Stomach (tissue), 4 donors: ENCODE data around the gene PCDHGA10.

Experiments
- EP300 ChIP-seq: sonication (generic); formaldehyde crosslinking; IDR thresholded peaks from one replicate; pipeline ENCODE4 v1.6.1; 2017; ENCODE audit warnings: antibody characterized with exemption
- POLR2A ChIP-seq, 4 donors: fragments of 450-650 bp; IDR thresholded peaks; one replicate each; pipeline ENCODE4 v1.6.1; 2016; ENCODE audit warnings: antibody characterized with exemption in 4 of 4, control low read depth in 2 of 4, mild to moderate bottlenecking in 1 of 4, moderate library complexity in 1 of 4
- TF ChIP-seq, protein P1 (sequence below), 7 experiments: fragments of 450-650 bp in 4 of 7; fragments of 200-600 bp in 3 of 7; sonication (generic) in 3 of 7; IDR thresholded peaks; one replicate each; pipeline ENCODE4 v1.5.1; 2016 to 2019; ENCODE audit warnings: antibody characterized with exemption in 7 of 7, control low read depth in 2 of 7, mild to moderate bottlenecking in 1 of 7

DNA sequence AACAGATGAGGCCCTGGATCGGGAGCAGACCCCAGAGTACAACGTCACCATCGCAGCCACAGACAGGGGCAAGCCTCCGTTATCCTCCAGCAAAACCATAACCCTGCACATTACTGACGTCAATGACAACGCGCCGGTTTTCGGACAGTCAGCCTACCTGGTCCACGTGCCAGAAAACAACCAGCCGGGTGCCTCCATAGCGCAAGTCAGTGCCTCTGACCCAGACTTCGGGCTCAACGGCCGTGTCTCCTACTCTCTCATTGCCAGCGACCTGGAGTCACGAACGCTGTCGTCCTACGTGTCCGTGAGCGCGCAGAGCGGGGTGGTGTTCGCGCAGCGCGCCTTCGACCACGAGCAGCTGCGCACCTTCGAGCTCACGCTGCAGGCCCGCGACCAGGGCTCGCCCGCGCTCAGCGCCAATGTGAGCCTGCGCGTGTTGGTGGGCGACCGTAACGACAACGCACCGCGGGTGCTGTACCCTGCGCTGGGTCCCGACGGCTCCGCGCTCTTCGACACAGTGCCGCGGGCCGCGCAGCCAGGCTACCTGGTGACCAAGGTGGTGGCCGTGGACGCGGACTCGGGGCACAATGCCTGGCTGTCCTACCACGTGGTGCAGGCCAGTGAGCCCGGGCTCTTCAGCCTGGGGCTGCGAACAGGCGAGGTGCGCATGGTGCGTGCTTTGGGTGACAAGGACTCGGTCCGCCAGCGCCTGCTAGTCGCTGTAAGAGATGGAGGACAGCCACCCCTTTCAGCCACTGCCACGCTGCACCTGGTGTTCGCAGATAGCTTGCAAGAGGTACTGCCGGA lies 6.5 kb downstream of the PCDHGA10 start:
- TF ChIP-seq, protein P1, sequence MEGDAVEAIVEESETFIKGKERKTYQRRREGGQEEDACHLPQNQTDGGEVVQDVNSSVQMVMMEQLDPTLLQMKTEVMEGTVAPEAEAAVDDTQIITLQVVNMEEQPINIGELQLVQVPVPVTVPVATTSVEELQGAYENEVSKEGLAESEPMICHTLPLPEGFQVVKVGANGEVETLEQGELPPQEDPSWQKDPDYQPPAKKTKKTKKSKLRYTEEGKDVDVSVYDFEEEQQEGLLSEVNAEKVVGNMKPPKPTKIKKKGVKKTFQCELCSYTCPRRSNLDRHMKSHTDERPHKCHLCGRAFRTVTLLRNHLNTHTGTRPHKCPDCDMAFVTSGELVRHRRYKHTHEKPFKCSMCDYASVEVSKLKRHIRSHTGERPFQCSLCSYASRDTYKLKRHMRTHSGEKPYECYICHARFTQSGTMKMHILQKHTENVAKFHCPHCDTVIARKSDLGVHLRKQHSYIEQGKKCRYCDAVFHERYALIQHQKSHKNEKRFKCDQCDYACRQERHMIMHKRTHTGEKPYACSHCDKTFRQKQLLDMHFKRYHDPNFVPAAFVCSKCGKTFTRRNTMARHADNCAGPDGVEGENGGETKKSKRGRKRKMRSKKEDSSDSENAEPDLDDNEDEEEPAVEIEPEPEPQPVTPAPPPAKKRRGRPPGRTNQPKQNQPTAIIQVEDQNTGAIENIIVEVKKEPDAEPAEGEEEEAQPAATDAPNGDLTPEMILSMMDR (IDR thresholded peaks at IDR 0.05), result no peak
- TF ChIP-seq EP300 (no peak), POLR2A (IDR thresholded peaks at IDR 0.05) (no peak)
